ENCODE data around the gene CBX2. TPM values are rescaled to one million over a fixed set of nuclear protein-coding genes. Genes with fewer than 3 reads are reported as not detected.
A peak's percentile ranks its signal among the peaks of the same experiment; 100 is the strongest.

CBX2 gene
- total RNA-seq, 1 experiment from 2014 or later: 79.4 TPM

- no peaks in the 10 kb centered on the region; a peak in 1 of 7 replicates for H3K36me3 Mint-ChIP-seq (ENCODE audit: insufficient read depth in 1 of 3, low read depth in 3 of 3)
- no peak for TF ChIP-seq CTCF (conservative IDR thresholded peaks at IDR 0.05)
Observed at GRCh38 chr17:79814127-79814973, 36.4 kb downstream of the CBX2 start.

More at GRCh38 chr17:79814127-79814973, 36.4 kb downstream of the CBX2 start:
- no peak overlapping the region for H2BK15ac ChIP-seq (ENCODE audit: low read depth, low read length)
- H2AFZ ChIP-seq (ENCODE audit: low read length): no peak overlapping the region
- Mint-ChIP-seq H3K9me3 (peaks cover 0 to 9% of the 10 kb centered on the region in 2 experiments; a peak in 1 of 5 replicates), H3K27ac (peak overlapping the region in 1 of 3 experiments; percentile 55; a peak in 1 of 7 replicates), H3K4me3 (peak overlapping the region; percentile 1 to 74), H3K4me1 (peaks cover 23 to 29% of the 10 kb centered on the region in 2 experiments), H3K27me3 (ENCODE audit: low read depth) (peaks cover 91% of the 10 kb centered on the region)
- no peak overlapping the region for H4K5ac ChIP-seq (ENCODE audit: insufficient read length, low read depth, low read length)
- no peak overlapping the region for H3K56ac ChIP-seq (ENCODE audit: insufficient read length, low read depth, low read length)
- H3K4me2 ChIP-seq (ENCODE audit: insufficient read depth, insufficient read length, low read length): peak overlapping the region; percentile 9
- H3K18ac ChIP-seq (ENCODE audit: insufficient read length, low read depth, low read length): peak overlapping the region; percentile 19
- H3K9me3 ChIP-seq (ENCODE audit: control insufficient read depth, low read depth, low read length): no peaks in the 10 kb centered on the region
- H3K9ac ChIP-seq (ENCODE audit: extremely low read depth, insufficient read length, low read length): no peak overlapping the region
- H3K4ac ChIP-seq (ENCODE audit: low read depth, low read length): no peak overlapping the region
- no CpG with 5 or more reads among the region's 43 CpGs for WGBS (ENCODE audit: extremely low coverage, insufficient read length, low lambda C conversion rate)
- peak; percentile 76 for DNase-seq
- H3K79me1 ChIP-seq (ENCODE audit: insufficient read depth, low read depth, low read length, poor library complexity, severe bottlenecking): no peaks in the 10 kb centered on the region
- no peak overlapping the region for H2BK120ac ChIP-seq (ENCODE audit: low read depth, low read length, poor library complexity, severe bottlenecking)
- H3K14ac ChIP-seq (ENCODE audit: insufficient read depth, low read length): 0 out of 2 replicates have a peak overlapping the region, but pooled peaks have one; percentile 20
- H3T11ph ChIP-seq (ENCODE audit: low read length): no peak overlapping the region
- H2BK20ac ChIP-seq (ENCODE audit: low read depth, low read length, poor library complexity, severe bottlenecking): peak overlapping the region; percentile 26
- H4K20me1 ChIP-seq (ENCODE audit: control insufficient read depth, insufficient read depth, insufficient read length): no peaks in the 10 kb centered on the region
- peaks cover 80% of the 10 kb centered on the region for H3K27me3 ChIP-seq (ENCODE audit: insufficient read depth, low read length)
- H2BK5ac ChIP-seq (ENCODE audit: insufficient read length, low read length): no peak overlapping the region
- no peak overlapping the region for H3K27ac ChIP-seq (ENCODE audit: insufficient read length, low read depth, low read length)
- no peaks in the 10 kb centered on the region for H3K79me2 ChIP-seq (ENCODE audit: insufficient read depth, low read length)
- H3K4me1 ChIP-seq (ENCODE audit: insufficient read depth, low read length): no peaks in the 10 kb centered on the region
- no peak overlapping the region for H2AK5ac ChIP-seq (ENCODE audit: insufficient read length, low read length)
- no peak overlapping the region for H3K23ac ChIP-seq (ENCODE audit: insufficient read length, low read depth, low read length)
- no peak overlapping the region for H4K8ac ChIP-seq (replicated peaks; ENCODE audit: insufficient read length, low read depth, low read length)
- H3K23me2 ChIP-seq (ENCODE audit: insufficient read length, low read depth, low read length, poor library complexity, severe bottlenecking): peaks cover 5% of the 10 kb centered on the region
- H2BK12ac ChIP-seq (ENCODE audit: insufficient read length, low read depth, low read length): no peak overlapping the region
- no peak overlapping the region for H4K91ac ChIP-seq (ENCODE audit: insufficient read length, low read depth, low read length)
